A549 (cell line): ENCODE measurements around the gene SAG.

Source experiments
- TF ChIP-seq, protein P1 (sequence below): fragments of >200 bp; sonication (Bioruptor Twin); formaldehyde crosslinking; IDR thresholded peaks from 3 replicates; pipeline ENCODE4 v1.6.1; 2016
- TF ChIP-seq, protein P2 (sequence below): IDR thresholded peaks from 2 replicates; pipeline ENCODE4 v1.6.1; 2012; ENCODE audit warnings: low read depth, borderline replicate concordance
- TF ChIP-seq, protein P3 (sequence below): fragments of >200 bp; sonication (Bioruptor Twin); formaldehyde crosslinking; IDR thresholded peaks from 3 replicates; pipeline ENCODE4 v1.5.1; 2016

DNA sequence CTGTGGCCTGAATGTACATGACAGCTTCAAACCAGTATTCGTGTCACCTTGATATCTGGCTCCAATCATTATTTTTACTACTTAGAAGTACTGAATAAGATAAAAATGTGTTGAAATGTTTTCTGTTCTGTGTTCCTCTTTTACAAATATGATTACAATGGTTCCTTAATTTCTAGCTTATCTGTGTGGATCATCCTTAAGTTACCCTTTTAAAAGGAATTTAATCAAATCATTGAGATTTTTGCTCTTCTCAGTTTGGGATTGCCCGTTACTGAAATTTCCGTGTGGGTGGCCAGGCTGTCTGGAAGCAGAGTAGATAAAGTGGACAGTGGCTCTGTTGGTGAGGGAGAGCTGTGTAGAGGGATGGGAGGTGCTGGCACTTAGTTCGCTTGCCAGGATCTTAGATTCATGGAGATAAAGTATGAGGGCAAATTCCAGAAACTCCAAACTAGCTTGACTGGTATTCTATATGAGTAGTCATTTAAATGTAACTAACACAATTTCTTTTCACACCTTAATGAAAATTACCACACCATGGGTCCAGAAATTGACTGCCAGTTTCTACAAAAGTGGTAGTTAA is 27.4 kb upstream of the SAG start:
- TF ChIP-seq, protein P1, sequence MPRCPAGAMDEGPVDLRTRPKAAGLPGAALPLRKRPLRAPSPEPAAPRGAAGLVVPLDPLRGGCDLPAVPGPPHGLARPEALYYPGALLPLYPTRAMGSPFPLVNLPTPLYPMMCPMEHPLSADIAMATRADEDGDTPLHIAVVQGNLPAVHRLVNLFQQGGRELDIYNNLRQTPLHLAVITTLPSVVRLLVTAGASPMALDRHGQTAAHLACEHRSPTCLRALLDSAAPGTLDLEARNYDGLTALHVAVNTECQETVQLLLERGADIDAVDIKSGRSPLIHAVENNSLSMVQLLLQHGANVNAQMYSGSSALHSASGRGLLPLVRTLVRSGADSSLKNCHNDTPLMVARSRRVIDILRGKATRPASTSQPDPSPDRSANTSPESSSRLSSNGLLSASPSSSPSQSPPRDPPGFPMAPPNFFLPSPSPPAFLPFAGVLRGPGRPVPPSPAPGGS, result no peak
- TF ChIP-seq, protein P2, sequence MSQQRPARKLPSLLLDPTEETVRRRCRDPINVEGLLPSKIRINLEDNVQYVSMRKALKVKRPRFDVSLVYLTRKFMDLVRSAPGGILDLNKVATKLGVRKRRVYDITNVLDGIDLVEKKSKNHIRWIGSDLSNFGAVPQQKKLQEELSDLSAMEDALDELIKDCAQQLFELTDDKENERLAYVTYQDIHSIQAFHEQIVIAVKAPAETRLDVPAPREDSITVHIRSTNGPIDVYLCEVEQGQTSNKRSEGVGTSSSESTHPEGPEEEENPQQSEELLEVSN, result no peak
- TF ChIP-seq, protein P3, sequence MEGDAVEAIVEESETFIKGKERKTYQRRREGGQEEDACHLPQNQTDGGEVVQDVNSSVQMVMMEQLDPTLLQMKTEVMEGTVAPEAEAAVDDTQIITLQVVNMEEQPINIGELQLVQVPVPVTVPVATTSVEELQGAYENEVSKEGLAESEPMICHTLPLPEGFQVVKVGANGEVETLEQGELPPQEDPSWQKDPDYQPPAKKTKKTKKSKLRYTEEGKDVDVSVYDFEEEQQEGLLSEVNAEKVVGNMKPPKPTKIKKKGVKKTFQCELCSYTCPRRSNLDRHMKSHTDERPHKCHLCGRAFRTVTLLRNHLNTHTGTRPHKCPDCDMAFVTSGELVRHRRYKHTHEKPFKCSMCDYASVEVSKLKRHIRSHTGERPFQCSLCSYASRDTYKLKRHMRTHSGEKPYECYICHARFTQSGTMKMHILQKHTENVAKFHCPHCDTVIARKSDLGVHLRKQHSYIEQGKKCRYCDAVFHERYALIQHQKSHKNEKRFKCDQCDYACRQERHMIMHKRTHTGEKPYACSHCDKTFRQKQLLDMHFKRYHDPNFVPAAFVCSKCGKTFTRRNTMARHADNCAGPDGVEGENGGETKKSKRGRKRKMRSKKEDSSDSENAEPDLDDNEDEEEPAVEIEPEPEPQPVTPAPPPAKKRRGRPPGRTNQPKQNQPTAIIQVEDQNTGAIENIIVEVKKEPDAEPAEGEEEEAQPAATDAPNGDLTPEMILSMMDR, result no peak
